ENCODE data around the gene MATCAP1.

GRCh38 chr16:67179421-67180080 is 4.2 kb downstream of the MATCAP1 start:
- TF ChIP-seq, protein P1, sequence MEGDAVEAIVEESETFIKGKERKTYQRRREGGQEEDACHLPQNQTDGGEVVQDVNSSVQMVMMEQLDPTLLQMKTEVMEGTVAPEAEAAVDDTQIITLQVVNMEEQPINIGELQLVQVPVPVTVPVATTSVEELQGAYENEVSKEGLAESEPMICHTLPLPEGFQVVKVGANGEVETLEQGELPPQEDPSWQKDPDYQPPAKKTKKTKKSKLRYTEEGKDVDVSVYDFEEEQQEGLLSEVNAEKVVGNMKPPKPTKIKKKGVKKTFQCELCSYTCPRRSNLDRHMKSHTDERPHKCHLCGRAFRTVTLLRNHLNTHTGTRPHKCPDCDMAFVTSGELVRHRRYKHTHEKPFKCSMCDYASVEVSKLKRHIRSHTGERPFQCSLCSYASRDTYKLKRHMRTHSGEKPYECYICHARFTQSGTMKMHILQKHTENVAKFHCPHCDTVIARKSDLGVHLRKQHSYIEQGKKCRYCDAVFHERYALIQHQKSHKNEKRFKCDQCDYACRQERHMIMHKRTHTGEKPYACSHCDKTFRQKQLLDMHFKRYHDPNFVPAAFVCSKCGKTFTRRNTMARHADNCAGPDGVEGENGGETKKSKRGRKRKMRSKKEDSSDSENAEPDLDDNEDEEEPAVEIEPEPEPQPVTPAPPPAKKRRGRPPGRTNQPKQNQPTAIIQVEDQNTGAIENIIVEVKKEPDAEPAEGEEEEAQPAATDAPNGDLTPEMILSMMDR (IDR thresholded peaks at IDR 0.05) = no peak
- no peak for TF ChIP-seq EZH2 (IDR thresholded peaks at IDR 0.05; ENCODE audit: borderline replicate concordance, insufficient read depth, low read depth, low read length, poor library complexity, severe bottlenecking)

Data from B cell (primary cell).